Tibial nerve (tissue), 4 donors: ENCODE results near the gene GRM4.

Source experiments
- CTCF ChIP-seq, 5 experiments: fragments of 200-600 bp in 3 of 5; fragments of 450-650 bp in 2 of 5; sonication (generic) in 3 of 5; IDR thresholded peaks; one replicate each; pipeline ENCODE4 v1.5.1; 2016 to 2019; ENCODE audit warnings: antibody characterized with exemption in 5 of 5, mild to moderate bottlenecking in 3 of 5, moderate library complexity in 2 of 5
- EP300 ChIP-seq, 2 donors: sonication (generic); formaldehyde crosslinking; IDR thresholded peaks; one replicate each; pipeline ENCODE4 v1.6.1; 2017; ENCODE audit warnings: antibody characterized with exemption in 2 of 2, mild to moderate bottlenecking in 1 of 2

DNA sequence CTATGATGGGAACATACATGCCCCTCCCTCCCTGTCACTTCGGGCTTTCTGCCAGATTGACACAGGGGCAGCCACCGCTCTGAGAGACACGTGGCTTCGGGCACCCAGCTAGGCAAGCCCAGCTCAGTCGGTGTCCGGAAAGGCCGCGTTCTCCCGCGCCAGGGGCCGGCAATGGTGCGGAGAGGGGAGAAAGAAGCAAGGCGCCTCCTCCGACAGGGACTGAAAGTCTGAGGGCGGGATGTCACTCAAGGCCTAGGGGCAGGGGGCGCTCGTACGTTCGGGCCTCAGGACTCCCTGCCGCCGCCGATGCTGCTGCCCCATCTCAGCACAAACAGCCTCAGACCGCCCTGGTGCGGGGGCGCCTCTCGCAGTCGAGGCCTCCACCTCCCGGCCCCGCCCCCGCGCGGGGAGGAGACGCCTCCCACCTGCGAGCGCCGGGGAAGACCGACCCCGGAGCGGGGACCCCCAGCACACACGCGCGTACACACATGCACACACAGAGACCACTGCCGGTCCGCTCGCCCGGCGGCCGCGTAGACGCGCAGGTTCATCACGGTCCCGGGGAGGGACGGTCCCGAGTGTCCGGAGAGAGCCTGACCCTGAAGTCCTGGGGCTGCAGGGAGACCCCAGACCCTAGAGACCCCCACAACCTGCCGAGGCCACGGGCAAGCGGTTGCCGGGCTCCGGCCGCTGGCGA, 1.9 kb downstream of the GRM4 start:
- TF ChIP-seq EP300 (IDR thresholded peaks at IDR 0.05) (no peak), CTCF (IDR thresholded peaks at IDR 0.05) (no peak)
